Ectodermal cell (in vitro differentiated cells): Measurements from ENCODE around the gene PEDS1.
"Not testable (repeated sequence)": the region's sequence is repeated elsewhere in the genome, so short reads cannot be mapped to it uniquely, and the experiment has no call there.

Experiments
- H3K27ac ChIP-seq: 2 replicates; pipeline ENCODE4 v1.7.0; 2013; ENCODE audit warnings: mild to moderate bottlenecking, low read depth, low read length; ENCODE audit not compliant: insufficient read depth, poor library complexity, severe bottlenecking
- H3K27me3 ChIP-seq: 2 replicates; pipeline ENCODE4 v1.7.0; 2013; ENCODE audit warnings: mild to moderate bottlenecking, low read length; ENCODE audit not compliant: insufficient read depth, control insufficient read depth, poor library complexity, severe bottlenecking
- H3K36me3 ChIP-seq: one replicate; pipeline ENCODE4 v1.7.0; 2013; ENCODE audit warnings: low read length; ENCODE audit not compliant: control insufficient read depth, insufficient read depth
- H3K4me1 ChIP-seq: one replicate; pipeline ENCODE4 v1.7.0; 2013; ENCODE audit warnings: low read length; ENCODE audit not compliant: control insufficient read depth, insufficient read depth
- H3K4me3 ChIP-seq: 2 replicates; pipeline ENCODE4 v1.7.0; 2013; ENCODE audit warnings: low read depth, low read length, control low read depth; ENCODE audit not compliant: insufficient read depth
- H3K9me3 ChIP-seq: 2 replicates; pipeline ENCODE4 v1.7.0; 2013; ENCODE audit warnings: mild to moderate bottlenecking, low read length, moderate library complexity; ENCODE audit not compliant: control insufficient read depth
- WGBS, 2 experiments: methylation state at CpG; one replicate each; pipeline ENCODE4 v1.1.7; 2013; ENCODE audit warnings: missing lambda C conversion rate in 2 of 2; 5-methylcytosine and 5-hydroxymethylcytosine counted together

Gene PEDS1

DNA sequence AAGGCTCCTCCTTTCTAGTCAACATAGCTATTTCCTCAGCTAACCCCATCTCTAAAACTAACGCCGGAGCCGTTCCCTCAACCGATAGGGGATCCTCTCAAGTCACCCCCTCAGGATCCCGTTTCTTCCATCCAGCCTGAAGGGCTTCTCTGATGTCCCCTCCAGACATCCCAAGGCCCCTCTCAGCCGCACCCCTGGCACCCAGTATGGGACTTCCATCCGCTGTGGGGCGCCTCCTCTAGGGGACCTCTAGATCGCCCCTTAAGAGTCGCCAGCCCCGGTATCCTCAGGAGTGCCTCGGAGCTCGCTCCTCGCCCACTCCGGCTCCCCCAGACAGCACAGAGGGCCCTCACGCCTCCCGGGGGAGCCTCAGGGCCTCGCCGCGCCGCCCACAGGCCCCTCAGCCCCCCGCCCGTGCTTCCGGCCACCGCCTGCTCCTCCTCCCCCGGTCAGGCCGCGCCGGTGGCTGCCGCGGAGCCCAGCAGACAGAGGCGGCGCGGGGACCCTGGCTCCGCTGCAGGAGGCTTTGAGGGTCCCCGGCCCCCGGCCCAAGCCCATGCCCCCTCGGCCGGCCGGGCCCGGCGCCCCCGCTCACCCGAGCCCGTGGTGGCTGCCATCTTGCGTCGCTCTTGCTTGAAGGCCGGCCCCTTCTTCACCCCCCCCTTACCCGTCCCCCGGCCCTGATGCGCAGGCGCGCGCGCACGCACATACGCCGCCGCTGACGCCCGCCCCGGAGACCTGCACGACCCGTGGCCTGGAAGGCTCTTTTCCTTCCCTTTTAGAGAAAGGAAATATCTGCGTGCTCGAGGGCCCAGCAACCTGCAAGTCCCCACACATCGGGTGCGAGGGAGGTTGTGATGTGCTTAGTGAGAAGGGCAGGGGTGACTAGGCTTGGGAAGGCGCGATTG is 40.8 kb downstream of the PEDS1 start, which contains the start of gene UBE2V1:
Gene UBE2V1, minus strand, starts transcription at position 639 of the 908 bp plus-strand sequence. Its CDS starts 22 bp downstream, at position 617.
- no peaks in the 10 kb centered on the region for H3K27me3 ChIP-seq
- peak within 1 kb of the TSS; percentile 84 for H3K27ac ChIP-seq
- H3K9me3 ChIP-seq = no peaks in the 10 kb centered on the region
- peaks cover 17% of the 10 kb centered on the region for H3K4me1 ChIP-seq
- H3K4me3 ChIP-seq = peak within 1 kb of the TSS; percentile 97
- WGBS, 2 experiments = 0 to 1% methylated on average over 70 of the region's 70 CpGs
- H3K36me3 ChIP-seq = no peaks in the 10 kb centered on the region

DNA sequence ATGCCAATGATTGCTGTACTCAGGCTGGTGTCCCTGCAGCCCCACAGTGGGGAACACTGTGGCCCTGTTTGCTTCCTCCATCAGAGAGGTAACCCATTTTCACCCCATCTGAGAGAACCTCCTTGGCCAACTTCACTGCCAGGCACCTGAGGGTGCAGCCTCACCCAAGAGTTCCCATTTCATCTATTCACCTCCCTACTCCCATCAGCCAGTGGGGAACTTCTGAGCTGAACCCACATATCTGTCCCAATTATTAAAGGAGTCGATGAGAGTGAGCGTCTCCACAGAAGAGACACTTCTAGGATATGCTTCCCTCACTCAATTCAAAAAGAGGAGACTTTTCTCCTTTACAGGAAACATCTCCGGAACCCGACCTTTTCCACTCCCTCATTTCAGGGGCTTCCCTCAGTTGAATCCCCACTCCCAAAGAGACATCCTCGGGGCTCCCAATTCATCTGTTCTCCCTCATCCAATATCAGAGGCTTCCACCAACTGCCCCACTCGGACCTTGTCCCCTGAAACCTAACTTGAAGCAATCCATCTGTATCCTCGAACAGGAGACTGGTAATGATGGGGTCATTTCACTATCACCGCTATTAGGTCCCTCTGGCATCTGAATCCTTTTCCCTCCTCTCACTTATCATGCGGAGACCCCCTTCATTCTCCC is 41.6 kb downstream of the PEDS1 start:
- peaks cover 17% of the 10 kb centered on the region for H3K4me1 ChIP-seq
- WGBS, 2 experiments = 23 to 26% methylated on average over 9 of the region's 9 CpGs
- H3K36me3 ChIP-seq = no peaks in the 10 kb centered on the region
- H3K4me3 ChIP-seq = peak overlapping the region; percentile 97
- no peaks in the 10 kb centered on the region for H3K27me3 ChIP-seq
- no peak overlapping the region for H3K27ac ChIP-seq
- H3K9me3 ChIP-seq = no peaks in the 10 kb centered on the region

DNA sequence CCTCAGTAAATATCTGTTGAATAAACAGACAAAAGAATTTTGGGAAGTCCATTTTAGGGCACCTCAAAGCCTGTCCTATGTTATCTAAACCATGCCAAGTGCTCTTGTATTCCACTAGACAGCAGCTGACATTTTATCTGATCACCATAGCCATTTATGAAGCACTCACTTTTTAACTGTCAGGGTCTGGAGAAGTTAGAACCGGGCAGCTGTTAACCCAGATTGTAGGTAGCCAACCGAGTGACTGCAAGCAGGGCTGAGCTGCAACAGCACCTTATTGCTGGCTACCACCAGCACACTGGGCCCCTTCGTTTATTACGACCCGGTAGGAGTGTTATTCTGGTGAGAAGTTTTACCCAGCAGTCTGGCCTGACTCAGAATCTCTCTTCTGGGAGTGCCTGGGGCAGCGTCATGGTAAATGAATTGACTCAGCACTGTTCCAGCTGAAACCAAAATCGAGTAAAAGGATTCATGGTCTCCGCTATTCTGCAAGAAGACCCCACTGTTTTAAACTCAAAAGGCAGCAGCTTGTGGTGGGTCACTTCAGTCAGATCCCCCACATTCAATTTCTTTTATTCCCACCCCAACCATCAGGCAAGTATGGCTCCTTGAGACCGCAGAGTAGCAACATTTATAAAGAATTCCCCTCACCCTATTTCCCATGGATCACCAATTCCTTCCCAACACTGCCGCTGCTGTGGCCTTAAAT is 42.2 kb downstream of the PEDS1 start:
- Histone ChIP-seq H3K27ac (no peak overlapping the region), H3K4me1 (peaks cover 17% of the 10 kb centered on the region), H3K9me3 (no peaks in the 10 kb centered on the region), H3K4me3 (peak overlapping the region; percentile 97), H3K36me3 (no peaks in the 10 kb centered on the region), H3K27me3 (no peaks in the 10 kb centered on the region)
- WGBS, 2 experiments = 85 to 87% methylated on average over 10 of the region's 10 CpGs

DNA sequence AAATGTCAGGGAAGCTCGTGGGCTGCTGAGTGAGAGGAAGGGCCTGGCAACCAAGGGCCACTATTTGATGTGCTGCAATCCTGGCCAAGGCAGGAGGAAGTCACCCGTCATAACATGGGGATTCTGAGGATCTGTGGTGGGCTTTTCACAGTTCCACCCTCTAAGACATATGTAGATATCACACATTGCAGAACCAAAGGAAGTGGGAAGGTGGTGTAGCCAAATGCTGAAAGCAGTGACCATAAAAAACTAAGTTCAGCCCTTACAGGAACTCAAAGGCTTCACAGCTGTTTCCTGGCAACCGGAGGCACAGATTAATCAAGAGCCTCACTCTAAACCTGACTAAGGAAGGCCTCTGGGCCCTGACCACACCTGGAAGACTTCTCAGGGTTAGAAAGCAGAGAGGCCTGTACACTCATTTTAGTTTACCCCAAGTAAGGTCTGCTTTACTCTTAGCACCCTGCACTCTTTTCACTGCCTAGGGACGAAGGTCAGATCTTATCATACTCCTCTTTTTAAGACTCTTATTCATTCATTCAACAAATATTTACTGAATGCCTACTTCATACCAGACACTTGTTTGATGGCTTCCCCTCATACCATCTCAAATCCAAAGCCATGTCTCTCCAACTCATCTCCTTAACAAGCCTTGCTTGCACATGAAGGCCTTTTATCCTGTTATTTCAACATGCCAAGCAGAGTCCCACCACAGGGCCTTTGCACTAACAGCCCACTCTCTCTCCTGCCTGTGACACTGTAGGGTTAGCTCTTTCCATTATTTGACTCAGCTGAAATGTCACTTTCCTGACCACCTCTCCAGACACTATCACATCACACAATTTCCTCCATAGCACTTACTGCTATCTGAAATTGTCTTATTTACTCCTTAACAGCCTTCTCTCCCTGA is 43.1 kb downstream of the PEDS1 start:
- Histone ChIP-seq H3K27ac (no peak overlapping the region), H3K9me3 (no peaks in the 10 kb centered on the region), H3K4me3 (no peak overlapping the region), H3K27me3 (no peaks in the 10 kb centered on the region), H3K4me1 (peaks cover 17% of the 10 kb centered on the region), H3K36me3 (no peaks in the 10 kb centered on the region)
- WGBS, 2 experiments = 93 to 97% methylated on average over 4 of the region's 4 CpGs

DNA sequence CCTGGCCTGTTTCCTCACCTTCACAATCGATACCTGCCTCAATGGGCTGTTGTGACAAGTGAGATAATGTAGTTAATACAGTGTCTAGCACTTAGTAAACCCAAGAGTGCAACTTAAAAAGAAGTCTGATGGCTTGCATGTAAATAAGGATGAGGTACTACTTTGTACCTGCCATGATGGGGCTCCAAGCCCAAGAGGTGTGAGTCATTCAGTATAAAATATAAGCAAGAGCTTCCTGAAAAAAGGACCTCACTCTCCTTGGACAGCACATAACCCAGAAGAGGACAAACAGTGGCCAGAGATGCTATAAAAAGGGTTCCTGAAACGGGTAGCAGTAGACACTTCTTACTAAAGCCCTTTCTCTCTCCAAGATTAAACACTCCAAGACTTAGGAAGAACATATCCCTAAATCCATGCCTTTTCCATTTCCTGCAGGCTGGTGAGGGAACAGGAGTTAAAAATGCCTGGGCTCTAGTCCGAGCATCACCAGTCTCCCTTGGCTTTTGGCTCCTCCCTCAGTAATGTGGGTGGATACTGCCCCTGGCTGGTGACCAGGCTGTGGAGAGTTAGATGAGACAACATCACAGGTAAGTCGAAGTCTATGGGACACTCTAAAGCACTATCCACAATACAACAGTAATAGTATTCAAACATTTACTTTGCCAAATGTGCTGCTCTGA is 44.8 kb downstream of the PEDS1 start:
- Histone ChIP-seq H3K9me3 (no peaks in the 10 kb centered on the region), H3K4me1 (peaks cover 11% of the 10 kb centered on the region), H3K27ac (no peak overlapping the region), H3K36me3 (no peaks in the 10 kb centered on the region), H3K27me3 (no peaks in the 10 kb centered on the region), H3K4me3 (no peak overlapping the region)
- WGBS, 2 experiments = 85 to 89% methylated on average over 3 to 4 of the region's 4 CpGs

DNA sequence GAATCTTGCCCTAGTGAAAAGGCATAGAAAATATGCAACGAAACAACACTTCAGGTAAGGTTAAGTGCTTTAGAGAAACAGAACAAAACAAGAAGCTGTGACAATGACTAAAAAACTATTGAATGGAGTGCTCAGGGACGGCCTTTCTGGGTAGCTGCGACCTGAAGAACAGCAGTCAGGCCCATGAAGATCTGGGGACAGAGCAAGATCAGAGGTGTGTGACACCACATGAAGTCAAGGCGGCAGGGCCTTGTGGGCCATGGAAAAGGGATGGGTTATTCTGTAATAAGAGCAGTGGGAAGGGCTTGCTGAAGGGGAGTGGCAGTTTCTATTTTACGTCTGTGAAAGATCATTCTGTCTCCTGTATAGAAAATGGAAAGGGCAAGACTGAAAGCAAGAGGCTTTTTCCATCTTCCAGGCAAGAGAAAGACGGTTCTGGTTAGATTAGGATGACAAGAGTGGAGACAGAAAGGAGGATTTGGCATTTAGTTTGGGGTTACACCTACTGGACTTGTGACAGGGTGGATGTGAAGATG is 45.7 kb downstream of the PEDS1 start:
- H3K27me3 ChIP-seq = no peaks in the 10 kb centered on the region
- no peaks in the 10 kb centered on the region for H3K9me3 ChIP-seq
- 88 to 91% methylated on average over 6 of the region's 6 CpGs for WGBS, 2 experiments
- no peak overlapping the region for H3K27ac ChIP-seq
- peaks cover 11% of the 10 kb centered on the region for H3K4me1 ChIP-seq
- no peak overlapping the region for H3K4me3 ChIP-seq
- H3K36me3 ChIP-seq = no peaks in the 10 kb centered on the region

DNA sequence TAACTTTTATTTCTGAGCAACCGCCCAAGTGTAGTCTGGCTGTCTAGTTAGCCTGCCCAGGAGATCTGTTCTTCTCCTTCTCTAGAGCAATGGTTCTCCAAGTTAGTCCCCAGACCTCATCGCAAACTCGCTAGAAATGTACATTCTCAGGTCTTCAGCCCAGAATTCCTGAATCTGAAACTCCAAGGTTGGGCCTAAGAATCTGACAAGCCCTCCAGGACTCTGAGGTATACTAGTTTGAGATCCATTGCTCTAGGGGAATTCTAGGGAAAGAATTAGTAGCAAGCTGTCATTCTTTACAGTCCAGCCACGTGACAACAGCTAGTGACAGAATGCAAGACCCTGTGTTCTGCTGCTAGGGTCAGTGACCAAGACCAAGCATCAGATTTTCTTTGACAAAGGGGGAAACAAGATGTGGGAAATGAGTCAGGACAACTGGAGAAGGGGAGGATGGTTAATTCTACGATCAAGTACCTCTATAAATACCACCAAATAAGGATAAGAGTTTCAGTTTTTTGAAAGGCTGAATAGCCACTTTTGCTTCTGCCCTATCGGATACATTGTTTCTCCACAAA is 46.4 kb downstream of the PEDS1 start:
- no peak overlapping the region for H3K27ac ChIP-seq

DNA sequence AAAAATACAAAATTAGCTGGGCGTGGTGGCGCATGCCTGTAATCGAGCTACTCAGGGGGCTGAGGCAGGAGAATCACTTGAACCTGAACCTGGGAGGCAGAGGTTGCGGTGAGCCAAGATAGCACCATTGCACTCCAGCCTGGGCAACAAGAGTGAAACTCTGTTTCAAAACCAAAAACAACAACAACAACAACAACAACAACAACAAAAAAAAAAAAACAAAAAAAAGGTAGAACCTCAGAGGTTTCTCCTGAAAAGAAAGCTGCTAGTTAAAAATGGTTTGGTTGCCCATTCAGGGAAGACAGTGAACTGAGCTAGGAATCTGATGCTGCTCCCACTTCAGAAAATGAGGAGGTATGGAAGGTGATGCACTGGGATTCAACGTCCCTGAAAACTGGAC is 46.9 kb downstream of the PEDS1 start:
- not testable (repeated sequence) for H3K4me3 ChIP-seq, H3K4me1 ChIP-seq, H3K27ac ChIP-seq, H3K36me3 ChIP-seq, H3K27me3 ChIP-seq, H3K9me3 ChIP-seq
- WGBS, 2 experiments = 91 to 93% methylated on average over 5 of the region's 5 CpGs

More for the DNA sequence above, 46.4 kb downstream of the PEDS1 start:
- WGBS, 2 experiments = 96% methylated on average over 6 of the region's 6 CpGs
- H3K36me3 ChIP-seq = no peaks in the 10 kb centered on the region
- no peaks in the 10 kb centered on the region for H3K27me3 ChIP-seq
- H3K9me3 ChIP-seq = no peaks in the 10 kb centered on the region
- H3K4me1 ChIP-seq = peaks cover 11% of the 10 kb centered on the region
- no peak overlapping the region for H3K4me3 ChIP-seq
